Gastrocnemius medialis (tissue), 4 donors: Measurements from ENCODE around the gene C12orf60.

ENCODE experiments used
- POLR2A ChIP-seq, 2 donors: fragments of 450-650 bp; IDR thresholded peaks; one replicate each; pipeline ENCODE4 v1.6.1; 2017; ENCODE audit warnings: antibody characterized with exemption in 2 of 2, mild to moderate bottlenecking in 2 of 2, moderate library complexity in 2 of 2
- TF ChIP-seq, protein P1 (sequence below), 5 experiments: fragments of 450-650 bp in 3 of 5; fragments of 200-600 bp in 2 of 5; sonication (generic) in 2 of 5; IDR thresholded peaks in 4 of 5; conservative IDR thresholded peaks in 1 of 5; 1 replicate in 4 of 5; 2 replicates in 1 of 5; pipeline ENCODE4 v1.5.1; 2016 to 2019; ENCODE audit warnings: antibody characterized with exemption in 5 of 5, mild to moderate bottlenecking in 3 of 5, moderate library complexity in 3 of 5

- TF ChIP-seq, protein P1, sequence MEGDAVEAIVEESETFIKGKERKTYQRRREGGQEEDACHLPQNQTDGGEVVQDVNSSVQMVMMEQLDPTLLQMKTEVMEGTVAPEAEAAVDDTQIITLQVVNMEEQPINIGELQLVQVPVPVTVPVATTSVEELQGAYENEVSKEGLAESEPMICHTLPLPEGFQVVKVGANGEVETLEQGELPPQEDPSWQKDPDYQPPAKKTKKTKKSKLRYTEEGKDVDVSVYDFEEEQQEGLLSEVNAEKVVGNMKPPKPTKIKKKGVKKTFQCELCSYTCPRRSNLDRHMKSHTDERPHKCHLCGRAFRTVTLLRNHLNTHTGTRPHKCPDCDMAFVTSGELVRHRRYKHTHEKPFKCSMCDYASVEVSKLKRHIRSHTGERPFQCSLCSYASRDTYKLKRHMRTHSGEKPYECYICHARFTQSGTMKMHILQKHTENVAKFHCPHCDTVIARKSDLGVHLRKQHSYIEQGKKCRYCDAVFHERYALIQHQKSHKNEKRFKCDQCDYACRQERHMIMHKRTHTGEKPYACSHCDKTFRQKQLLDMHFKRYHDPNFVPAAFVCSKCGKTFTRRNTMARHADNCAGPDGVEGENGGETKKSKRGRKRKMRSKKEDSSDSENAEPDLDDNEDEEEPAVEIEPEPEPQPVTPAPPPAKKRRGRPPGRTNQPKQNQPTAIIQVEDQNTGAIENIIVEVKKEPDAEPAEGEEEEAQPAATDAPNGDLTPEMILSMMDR (IDR thresholded peaks at IDR 0.05 in 4 of 5, conservative IDR thresholded peaks at IDR 0.05 in 1 of 5): no peak
- TF ChIP-seq POLR2A (IDR thresholded peaks at IDR 0.05): no peak
These were observed 31.8 kb upstream of the C12orf60 start for GRCh38 chr12:14771651-14772137.
